ENCODE results near the gene CACNA2D2. TPM values are rescaled to one million over a fixed set of nuclear protein-coding genes. Genes with fewer than 3 reads are reported as not detected.
A peak's percentile ranks its signal among the peaks of the same experiment; 100 is the strongest.

Gene CACNA2D2
- total RNA-seq, 1 experiment from 2014 or later, result not detected

- DNase-seq (ENCODE audit: low read depth), result no peak
Measured at GRCh38 chr3:50327129-50327528, 176.3 kb downstream of the CACNA2D2 start.

- DNase-seq (ENCODE audit: low read depth), result no peak
Measured at GRCh38 chr3:50326182-50326541, 177.3 kb downstream of the CACNA2D2 start.

- no peak for DNase-seq (ENCODE audit: low read depth)
Measured at GRCh38 chr3:50325497-50326181, 177.8 kb downstream of the CACNA2D2 start.

- no peak for DNase-seq (ENCODE audit: low read depth)
Measured at GRCh38 chr3:50325113-50325480, 178.3 kb downstream of the CACNA2D2 start.

- DNase-seq (ENCODE audit: low read depth), result peak; percentile 57
Measured at GRCh38 chr3:50324351-50325112, 178.9 kb downstream of the CACNA2D2 start.

GRCh38 chr3:50323614-50324199, 179.7 kb downstream of the CACNA2D2 start:
- DNase-seq (ENCODE audit: low read depth), result no peak

- no peak for DNase-seq (ENCODE audit: low read depth)
Measured at GRCh38 chr3:50323092-50323600, 180.3 kb downstream of the CACNA2D2 start.

GRCh38 chr3:50322386-50323091, 180.9 kb downstream of the CACNA2D2 start, which contains the start of gene HYAL2:
TSS of gene HYAL2 (minus strand) at chr3:50322745. CDS start at chr3:50320489, 2,256 bp downstream.
- no peak for DNase-seq (ENCODE audit: low read depth)

- DNase-seq (ENCODE audit: low read depth), result no peak
Measured at GRCh38 chr3:50322115-50322385, 181.4 kb downstream of the CACNA2D2 start.

GRCh38 chr3:50321336-50322114, 181.9 kb downstream of the CACNA2D2 start:
- DNase-seq (ENCODE audit: low read depth), result peak; percentile 85

GRCh38 chr3:50320853-50321335, 182.5 kb downstream of the CACNA2D2 start:
- DNase-seq (ENCODE audit: low read depth), result peak; percentile 63

GRCh38 chr3:50319894-50320625, 183.4 kb downstream of the CACNA2D2 start:
- DNase-seq (ENCODE audit: low read depth), result no peak

- DNase-seq (ENCODE audit: low read depth), result no peak
Measured at GRCh38 chr3:50319181-50319893, 184.1 kb downstream of the CACNA2D2 start.

GRCh38 chr3:50318615-50319014, 184.8 kb downstream of the CACNA2D2 start:
- no peak for DNase-seq (ENCODE audit: low read depth)

- DNase-seq (ENCODE audit: low read depth), result no peak
Measured at GRCh38 chr3:50318163-50318562, 185.3 kb downstream of the CACNA2D2 start.

- DNase-seq (ENCODE audit: low read depth), result no peak
Measured at GRCh38 chr3:50317300-50317699, 186.1 kb downstream of the CACNA2D2 start.

- no peak for DNase-seq (ENCODE audit: low read depth)
Measured at GRCh38 chr3:50316657-50317242, 186.7 kb downstream of the CACNA2D2 start.

GRCh38 chr3:50314816-50315215, 188.6 kb downstream of the CACNA2D2 start:
- no peak for DNase-seq (ENCODE audit: low read depth)

- no peak for DNase-seq (ENCODE audit: low read depth)
Measured at GRCh38 chr3:50314342-50314741, 189.1 kb downstream of the CACNA2D2 start.

Measured in LHCN-M2 (cell line).